Liver (tissue), 9 donors: ENCODE results near the gene ZNF546. TPM values are rescaled to one million over a fixed set of nuclear protein-coding genes. Genes with fewer than 3 reads are reported as not detected.

Source experiments
- DNase-seq: peaks from one replicate; pipeline ENCODE4 v3.0.0-alpha.2; 2017; ENCODE audit warnings: low spot score
- H3K27ac ChIP-seq, 2 donors: one replicate each; pipeline ENCODE4 v1.7.0; 2013; ENCODE audit warnings: inconsistent platforms in 2 of 2, low read length in 2 of 2, control low read depth in 1 of 2, low read depth in 1 of 2, mild to moderate bottlenecking in 1 of 2
- H3K27me3 ChIP-seq, 4 donors: one replicate each; pipeline versions ENCODE4 v1.6.1 to v1.7.0; 2013; ENCODE audit warnings: low read length in 3 of 4, inconsistent platforms in 1 of 4, mild to moderate bottlenecking in 1 of 4, moderate library complexity in 1 of 4; ENCODE audit not compliant: control insufficient read depth in 4 of 4, insufficient read depth in 4 of 4
- H3K36me3 ChIP-seq, 4 donors: one replicate each; pipeline versions ENCODE4 v1.6.1 to v1.7.0; 2013; ENCODE audit warnings: low read length in 3 of 4, mild to moderate bottlenecking in 3 of 4, low read depth in 1 of 4, moderate library complexity in 1 of 4; ENCODE audit not compliant: control insufficient read depth in 4 of 4, insufficient read depth in 3 of 4
- H3K4me1 ChIP-seq, 4 donors: one replicate each; pipeline versions ENCODE4 v1.6.1 to v1.7.0; 2013; ENCODE audit warnings: low read length in 3 of 4, mild to moderate bottlenecking in 3 of 4, moderate library complexity in 1 of 4; ENCODE audit not compliant: control insufficient read depth in 4 of 4, insufficient read depth in 4 of 4
- H3K4me3 ChIP-seq, 3 donors: one replicate each; pipeline versions ENCODE4 v1.6.1 to v1.7.0; 2013; ENCODE audit warnings: low read length in 3 of 3, control low read depth in 1 of 3, low read depth in 1 of 3, mild to moderate bottlenecking in 1 of 3
- H3K9ac ChIP-seq, 2 donors: one replicate each; pipeline ENCODE4 v1.7.0; 2013; ENCODE audit warnings: low read length in 2 of 2, mild to moderate bottlenecking in 2 of 2, moderate library complexity in 2 of 2, control low read depth in 1 of 2, low read depth in 1 of 2
- H3K9me3 ChIP-seq, 4 donors: one replicate each; pipeline versions ENCODE4 v1.6.1 to v1.7.0; 2013; ENCODE audit warnings: low read length in 3 of 4; ENCODE audit not compliant: control insufficient read depth in 4 of 4
- EGR1 ChIP-seq, 2 donors: IDR thresholded peaks; 2 replicates each; pipeline ENCODE4 v1.6.1; 2016 to 2018; ENCODE audit warnings: antibody characterized with exemption in 2 of 2, low read depth in 2 of 2
- FOXA1 ChIP-seq: IDR thresholded peaks from 2 replicates; pipeline ENCODE4 v1.6.1; 2016; ENCODE audit warnings: antibody characterized with exemption
- FOXA2 ChIP-seq: IDR thresholded peaks from 2 replicates; pipeline ENCODE4 v1.6.1; 2016; ENCODE audit warnings: antibody characterized with exemption
- HNF4A ChIP-seq, 2 donors: conservative IDR thresholded peaks; 2 replicates each; pipeline ENCODE4 v1.6.1; 2016; ENCODE audit warnings: antibody characterized with exemption in 2 of 2, mild to moderate bottlenecking in 2 of 2
- HNF4G ChIP-seq: IDR thresholded peaks from 2 replicates; pipeline ENCODE4 v1.6.1; 2016; ENCODE audit warnings: antibody characterized with exemption
- RAD21 ChIP-seq, 2 donors: IDR thresholded peaks; 2 replicates each; pipeline ENCODE4 v1.6.1; 2016; ENCODE audit warnings: antibody characterized with exemption in 2 of 2, mild to moderate bottlenecking in 2 of 2
- RXRA ChIP-seq, 2 donors: IDR thresholded peaks; 2 replicates each; pipeline ENCODE4 v1.6.1; 2017 to 2018; ENCODE audit warnings: antibody characterized with exemption in 2 of 2, mild to moderate bottlenecking in 1 of 2
- SP1 ChIP-seq: IDR thresholded peaks from 2 replicates; pipeline ENCODE4 v1.6.1; 2018; ENCODE audit warnings: antibody characterized with exemption, mild to moderate bottlenecking
- TAF1 ChIP-seq: conservative IDR thresholded peaks from 2 replicates; pipeline ENCODE4 v1.6.1; 2016; ENCODE audit warnings: antibody characterized with exemption, mild to moderate bottlenecking
- YY1 ChIP-seq: IDR thresholded peaks from 2 replicates; pipeline ENCODE4 v1.6.1; 2016; ENCODE audit warnings: antibody characterized with exemption, mild to moderate bottlenecking
- WGBS: extraction: QIAGEN DNeasy Blood & Tissue Kit; methylation state at CpG from one replicate; pipeline ENCODE4 v1.1.7; 2013; 5-methylcytosine and 5-hydroxymethylcytosine counted together
- polyA plus RNA-seq, 2 donors: library from polyadenylated mRNA; stranded (reverse) in 1 of 2; unstranded in 1 of 2; fragments of 200-250 nt in 1 of 2; fragments of >200 nt in 1 of 2; fragmentation: Nextera tagmentation in 1 of 2; extraction: Ambion mirVana in 1 of 2; gene quantifications; one replicate each; pipeline versions ENCODE4 v1.2.1 to v1.2.3, GENCODE V29; 2013 to 2015
- total RNA-seq, 2 donors: library from RNA; depleted of rRNA; stranded (reverse); fragments of >200 nt; gene quantifications; one replicate each; pipeline ENCODE4 v1.2.3, GENCODE V29; 2014
- TF ChIP-seq, protein P1 (sequence below): IDR thresholded peaks from 2 replicates; pipeline ENCODE4 v1.6.1; 2016; ENCODE audit warnings: antibody characterized with exemption
- TF ChIP-seq, protein P2 (sequence below): IDR thresholded peaks from 2 replicates; pipeline ENCODE4 v1.6.1; 2016; ENCODE audit warnings: antibody characterized with exemption
- TF ChIP-seq, protein P3 (sequence below): fragments of 150-350 bp; IDR thresholded peaks from 2 replicates; pipeline ENCODE4 v1.5.1; 2017; ENCODE audit warnings: improper control_type of control experiment, low read depth, low read length; ENCODE audit not compliant: missing input control
- TF ChIP-seq, protein P4 (sequence below): IDR thresholded peaks from 2 replicates; pipeline ENCODE4 v1.6.1; 2016; ENCODE audit warnings: antibody characterized with exemption
- TF ChIP-seq, protein P5 (sequence below): IDR thresholded peaks from 2 replicates; pipeline ENCODE4 v1.6.1; 2016; ENCODE audit warnings: antibody characterized with exemption, mild to moderate bottlenecking
- donor health status: healthy.
- donor health status: healthy.
- donor health status: healthy.
- donor health status: healthy.
- donor health status: healthy.

ZNF546 gene
- total and polyA plus RNA-seq, 4 donors: 1.1 to 4.9 (median 2.2) TPM

DNA sequence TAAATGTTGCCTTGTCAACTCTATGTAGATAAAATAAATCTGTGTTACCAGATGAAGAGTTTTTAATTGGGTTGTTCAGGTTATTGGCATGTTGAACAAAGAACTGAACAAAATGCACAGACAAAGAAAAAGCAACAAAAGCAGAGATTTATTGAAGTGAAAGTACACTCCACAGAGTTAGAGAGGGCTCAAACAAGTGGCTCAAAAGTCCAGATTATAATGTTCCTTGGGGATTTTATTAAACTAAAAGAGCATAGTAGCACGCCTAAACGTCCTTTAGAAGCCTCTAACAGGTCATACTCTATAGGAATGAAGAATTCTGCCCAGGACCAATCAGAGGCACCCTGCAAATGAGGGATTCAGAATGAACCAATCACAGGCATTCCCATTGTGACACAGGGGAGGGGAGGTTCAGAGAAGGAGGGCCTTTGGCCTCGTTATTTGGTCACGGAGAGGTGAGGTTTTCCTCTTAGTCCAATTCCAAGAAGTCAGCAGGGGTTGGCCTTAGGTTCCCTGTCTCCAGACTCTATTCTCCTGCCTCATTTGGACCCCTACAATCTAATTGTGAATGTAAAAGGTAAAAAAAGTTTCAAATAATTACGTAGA lies 13.1 kb upstream of the ZNF546 start:
- DNase-seq: no peak
- Histone ChIP-seq H3K9me3 (peaks cover 0 to 13% (median 5%) of the 10 kb centered on the region in 4 donors), H3K4me1 (no peaks in the 10 kb centered on the region), H3K27me3 (no peaks in the 10 kb centered on the region), H3K4me3 (no peak overlapping the region), H3K9ac (no peak overlapping the region), H3K27ac (no peak overlapping the region), H3K36me3 (peaks cover 15 to 40% (median 29%) of the 10 kb centered on the region in 4 donors)
- no peak for TF ChIP-seq SP1
- TF ChIP-seq, protein P1, sequence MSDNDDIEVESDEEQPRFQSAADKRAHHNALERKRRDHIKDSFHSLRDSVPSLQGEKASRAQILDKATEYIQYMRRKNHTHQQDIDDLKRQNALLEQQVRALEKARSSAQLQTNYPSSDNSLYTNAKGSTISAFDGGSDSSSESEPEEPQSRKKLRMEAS: no peak
- TF ChIP-seq, protein P2, sequence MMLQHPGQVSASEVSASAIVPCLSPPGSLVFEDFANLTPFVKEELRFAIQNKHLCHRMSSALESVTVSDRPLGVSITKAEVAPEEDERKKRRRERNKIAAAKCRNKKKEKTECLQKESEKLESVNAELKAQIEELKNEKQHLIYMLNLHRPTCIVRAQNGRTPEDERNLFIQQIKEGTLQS: no peak
- no peak for TF ChIP-seq RAD21 (IDR thresholded peaks at IDR 0.05)
- TF ChIP-seq YY1: no peak
- TF ChIP-seq FOXA1: no peak
- TF ChIP-seq, protein P3, sequence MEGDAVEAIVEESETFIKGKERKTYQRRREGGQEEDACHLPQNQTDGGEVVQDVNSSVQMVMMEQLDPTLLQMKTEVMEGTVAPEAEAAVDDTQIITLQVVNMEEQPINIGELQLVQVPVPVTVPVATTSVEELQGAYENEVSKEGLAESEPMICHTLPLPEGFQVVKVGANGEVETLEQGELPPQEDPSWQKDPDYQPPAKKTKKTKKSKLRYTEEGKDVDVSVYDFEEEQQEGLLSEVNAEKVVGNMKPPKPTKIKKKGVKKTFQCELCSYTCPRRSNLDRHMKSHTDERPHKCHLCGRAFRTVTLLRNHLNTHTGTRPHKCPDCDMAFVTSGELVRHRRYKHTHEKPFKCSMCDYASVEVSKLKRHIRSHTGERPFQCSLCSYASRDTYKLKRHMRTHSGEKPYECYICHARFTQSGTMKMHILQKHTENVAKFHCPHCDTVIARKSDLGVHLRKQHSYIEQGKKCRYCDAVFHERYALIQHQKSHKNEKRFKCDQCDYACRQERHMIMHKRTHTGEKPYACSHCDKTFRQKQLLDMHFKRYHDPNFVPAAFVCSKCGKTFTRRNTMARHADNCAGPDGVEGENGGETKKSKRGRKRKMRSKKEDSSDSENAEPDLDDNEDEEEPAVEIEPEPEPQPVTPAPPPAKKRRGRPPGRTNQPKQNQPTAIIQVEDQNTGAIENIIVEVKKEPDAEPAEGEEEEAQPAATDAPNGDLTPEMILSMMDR: no peak
- TF ChIP-seq HNF4G: no peak
- TF ChIP-seq, protein P4, sequence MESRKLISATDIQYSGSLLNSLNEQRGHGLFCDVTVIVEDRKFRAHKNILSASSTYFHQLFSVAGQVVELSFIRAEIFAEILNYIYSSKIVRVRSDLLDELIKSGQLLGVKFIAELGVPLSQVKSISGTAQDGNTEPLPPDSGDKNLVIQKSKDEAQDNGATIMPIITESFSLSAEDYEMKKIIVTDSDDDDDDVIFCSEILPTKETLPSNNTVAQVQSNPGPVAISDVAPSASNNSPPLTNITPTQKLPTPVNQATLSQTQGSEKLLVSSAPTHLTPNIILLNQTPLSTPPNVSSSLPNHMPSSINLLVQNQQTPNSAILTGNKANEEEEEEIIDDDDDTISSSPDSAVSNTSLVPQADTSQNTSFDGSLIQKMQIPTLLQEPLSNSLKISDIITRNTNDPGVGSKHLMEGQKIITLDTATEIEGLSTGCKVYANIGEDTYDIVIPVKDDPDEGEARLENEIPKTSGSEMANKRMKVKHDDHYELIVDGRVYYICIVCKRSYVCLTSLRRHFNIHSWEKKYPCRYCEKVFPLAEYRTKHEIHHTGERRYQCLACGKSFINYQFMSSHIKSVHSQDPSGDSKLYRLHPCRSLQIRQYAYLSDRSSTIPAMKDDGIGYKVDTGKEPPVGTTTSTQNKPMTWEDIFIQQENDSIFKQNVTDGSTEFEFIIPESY: no peak
- no peak for TF ChIP-seq TAF1
- no peak for TF ChIP-seq EGR1 (IDR thresholded peaks at IDR 0.05; ENCODE audit: low read depth in 2 of 2)
- TF ChIP-seq, protein P5, sequence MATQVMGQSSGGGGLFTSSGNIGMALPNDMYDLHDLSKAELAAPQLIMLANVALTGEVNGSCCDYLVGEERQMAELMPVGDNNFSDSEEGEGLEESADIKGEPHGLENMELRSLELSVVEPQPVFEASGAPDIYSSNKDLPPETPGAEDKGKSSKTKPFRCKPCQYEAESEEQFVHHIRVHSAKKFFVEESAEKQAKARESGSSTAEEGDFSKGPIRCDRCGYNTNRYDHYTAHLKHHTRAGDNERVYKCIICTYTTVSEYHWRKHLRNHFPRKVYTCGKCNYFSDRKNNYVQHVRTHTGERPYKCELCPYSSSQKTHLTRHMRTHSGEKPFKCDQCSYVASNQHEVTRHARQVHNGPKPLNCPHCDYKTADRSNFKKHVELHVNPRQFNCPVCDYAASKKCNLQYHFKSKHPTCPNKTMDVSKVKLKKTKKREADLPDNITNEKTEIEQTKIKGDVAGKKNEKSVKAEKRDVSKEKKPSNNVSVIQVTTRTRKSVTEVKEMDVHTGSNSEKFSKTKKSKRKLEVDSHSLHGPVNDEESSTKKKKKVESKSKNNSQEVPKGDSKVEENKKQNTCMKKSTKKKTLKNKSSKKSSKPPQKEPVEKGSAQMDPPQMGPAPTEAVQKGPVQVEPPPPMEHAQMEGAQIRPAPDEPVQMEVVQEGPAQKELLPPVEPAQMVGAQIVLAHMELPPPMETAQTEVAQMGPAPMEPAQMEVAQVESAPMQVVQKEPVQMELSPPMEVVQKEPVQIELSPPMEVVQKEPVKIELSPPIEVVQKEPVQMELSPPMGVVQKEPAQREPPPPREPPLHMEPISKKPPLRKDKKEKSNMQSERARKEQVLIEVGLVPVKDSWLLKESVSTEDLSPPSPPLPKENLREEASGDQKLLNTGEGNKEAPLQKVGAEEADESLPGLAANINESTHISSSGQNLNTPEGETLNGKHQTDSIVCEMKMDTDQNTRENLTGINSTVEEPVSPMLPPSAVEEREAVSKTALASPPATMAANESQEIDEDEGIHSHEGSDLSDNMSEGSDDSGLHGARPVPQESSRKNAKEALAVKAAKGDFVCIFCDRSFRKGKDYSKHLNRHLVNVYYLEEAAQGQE: no peak
- TF ChIP-seq RXRA (IDR thresholded peaks at IDR 0.05): no peak
- no peak for TF ChIP-seq HNF4A (conservative IDR thresholded peaks at IDR 0.05)
- WGBS: 96% methylated on average over 5 of the region's 5 CpGs

DNA sequence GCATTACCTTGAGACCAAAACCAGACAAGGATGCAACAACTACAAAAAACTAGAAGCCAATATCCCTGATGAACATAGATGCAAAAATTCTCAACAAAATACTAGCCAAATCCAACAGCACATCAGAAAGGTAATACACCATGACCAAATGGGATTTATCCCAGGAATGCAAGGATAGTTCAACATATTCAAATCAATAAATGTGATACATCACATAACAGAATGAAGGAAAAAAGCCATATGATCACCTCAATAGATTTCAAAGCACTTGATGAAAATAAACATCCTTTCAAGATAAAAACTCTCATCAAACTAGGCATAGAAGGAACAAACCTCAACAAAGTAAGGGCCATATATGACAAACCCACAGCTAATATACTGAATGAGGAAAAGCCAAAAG lies 10.2 kb upstream of the ZNF546 start:
- TF ChIP-seq, protein P3: no peak
- TF ChIP-seq YY1 (no peak), FOXA1 (no peak), SP1 (no peak), TAF1 (no peak), FOXA2 (no peak)
- TF ChIP-seq, protein P1: no peak
- no peak for DNase-seq
- no peaks in the 10 kb centered on the region for H3K27me3 ChIP-seq
- H3K9me3 ChIP-seq: peaks cover 0 to 13% (median 5%) of the 10 kb centered on the region in 4 donors
- no peak overlapping the region for H3K27ac ChIP-seq
- H3K9ac ChIP-seq: no peak overlapping the region
- no peaks in the 10 kb centered on the region for H3K4me1 ChIP-seq
- H3K36me3 ChIP-seq: peaks cover 0 to 15% (median 6%) of the 10 kb centered on the region in 4 donors
- no peak overlapping the region for H3K4me3 ChIP-seq
